Endodermal cell (in vitro differentiated cells): ENCODE results near the gene MTNR1B. TPM values are rescaled to one million over a fixed set of nuclear protein-coding genes. Genes with fewer than 3 reads are reported as not detected.
A peak's percentile ranks its signal among the peaks of the same experiment; 100 is the strongest.

Source experiments
- DNase-seq: peaks from one replicate; pipeline ENCODE4 v3.0.0-alpha.2; 2017
- H3K27ac ChIP-seq: 2 replicates; pipeline ENCODE4 v1.5.1; 2013; ENCODE audit warnings: mild to moderate bottlenecking, low read depth, low read length, moderate library complexity
- H3K27me3 ChIP-seq: 2 replicates; pipeline ENCODE4 v1.6.1; 2013; ENCODE audit warnings: mild to moderate bottlenecking, low read length, moderate library complexity; ENCODE audit not compliant: insufficient read depth, control insufficient read depth, poor library complexity, severe bottlenecking
- H3K36me3 ChIP-seq: 2 replicates; pipeline ENCODE4 v1.7.0; 2013; ENCODE audit warnings: mild to moderate bottlenecking, low read length, moderate library complexity; ENCODE audit not compliant: control insufficient read depth, insufficient read depth
- H3K4me1 ChIP-seq: one replicate; pipeline ENCODE4 v1.7.0; 2013; ENCODE audit warnings: low read length; ENCODE audit not compliant: control insufficient read depth, insufficient read depth
- H3K4me3 ChIP-seq: 2 replicates; pipeline ENCODE4 v1.5.1; 2013; ENCODE audit warnings: mild to moderate bottlenecking, low read length, moderate library complexity
- H3K9ac ChIP-seq: 2 replicates; pipeline ENCODE4 v1.6.1; 2013; ENCODE audit warnings: mild to moderate bottlenecking, low read length, moderate library complexity; ENCODE audit not compliant: poor library complexity, severe bottlenecking; ENCODE audit errors: extremely low read depth
- H3K9me3 ChIP-seq: 2 replicates; pipeline ENCODE4 v1.6.1; 2013; ENCODE audit warnings: mild to moderate bottlenecking, low read length, moderate library complexity; ENCODE audit not compliant: control insufficient read depth
- H3K27ac Mint-ChIP-seq: 2 replicates; pipeline ENCODE4 v1.8.0; 2020; ENCODE audit warnings: mixed read lengths
- H3K27me3 Mint-ChIP-seq: 2 replicates; pipeline ENCODE4 v1.8.0; 2021; ENCODE audit warnings: mild to moderate bottlenecking, mixed read lengths; ENCODE audit not compliant: insufficient read depth
- H3K36me3 Mint-ChIP-seq: 2 replicates; pipeline ENCODE4 v1.8.0; 2020; ENCODE audit warnings: low read depth, mixed read lengths
- H3K4me1 Mint-ChIP-seq: 2 replicates; pipeline ENCODE4 v1.8.0; 2020; ENCODE audit warnings: mixed read lengths
- H3K4me3 Mint-ChIP-seq: 2 replicates; pipeline ENCODE4 v1.8.0; 2020; ENCODE audit warnings: mild to moderate bottlenecking, moderate library complexity, mixed read lengths
- H3K9me3 Mint-ChIP-seq: 2 replicates; pipeline ENCODE4 v1.8.0; 2020; ENCODE audit warnings: mild to moderate bottlenecking, mixed read lengths
- whole genome bisulfite sequencing, 2 experiments: methylation state at CpG; one replicate each; pipeline versions ENCODE4 v1.1.5 to v1.1.7; 2013; ENCODE audit warnings: missing lambda C conversion rate in 2 of 2, mixed read lengths in 1 of 2; ENCODE audit not compliant: insufficient coverage in 1 of 2, insufficient read length in 1 of 2; 5-methylcytosine and 5-hydroxymethylcytosine counted together
- total RNA-seq, 2 donors: library from RNA; stranded (reverse); fragmentation: NEBNext Ultra II Directional in 1 of 2; extraction: Animal tissue kit (Norgen Biotek cat#: 25700) in 1 of 2; gene quantifications; 2 replicates in 1 of 2; 3 replicates in 1 of 2; pipeline ENCODE4 v1.2.1, GENCODE V29; 2021
- TF ChIP-seq, protein P1 (sequence below): fragments of 200-600 bp; sonication (generic); conservative IDR thresholded peaks from 2 replicates; pipeline ENCODE4 v1.5.0; 2021; ENCODE audit warnings: antibody characterized with exemption, mild to moderate bottlenecking

Gene MTNR1B
- total RNA-seq, 2 donors from 2014 or later, result 0.53 TPM; not detected in 1

- TF ChIP-seq, protein P1, sequence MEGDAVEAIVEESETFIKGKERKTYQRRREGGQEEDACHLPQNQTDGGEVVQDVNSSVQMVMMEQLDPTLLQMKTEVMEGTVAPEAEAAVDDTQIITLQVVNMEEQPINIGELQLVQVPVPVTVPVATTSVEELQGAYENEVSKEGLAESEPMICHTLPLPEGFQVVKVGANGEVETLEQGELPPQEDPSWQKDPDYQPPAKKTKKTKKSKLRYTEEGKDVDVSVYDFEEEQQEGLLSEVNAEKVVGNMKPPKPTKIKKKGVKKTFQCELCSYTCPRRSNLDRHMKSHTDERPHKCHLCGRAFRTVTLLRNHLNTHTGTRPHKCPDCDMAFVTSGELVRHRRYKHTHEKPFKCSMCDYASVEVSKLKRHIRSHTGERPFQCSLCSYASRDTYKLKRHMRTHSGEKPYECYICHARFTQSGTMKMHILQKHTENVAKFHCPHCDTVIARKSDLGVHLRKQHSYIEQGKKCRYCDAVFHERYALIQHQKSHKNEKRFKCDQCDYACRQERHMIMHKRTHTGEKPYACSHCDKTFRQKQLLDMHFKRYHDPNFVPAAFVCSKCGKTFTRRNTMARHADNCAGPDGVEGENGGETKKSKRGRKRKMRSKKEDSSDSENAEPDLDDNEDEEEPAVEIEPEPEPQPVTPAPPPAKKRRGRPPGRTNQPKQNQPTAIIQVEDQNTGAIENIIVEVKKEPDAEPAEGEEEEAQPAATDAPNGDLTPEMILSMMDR, result no peak
- no peak overlapping the region for H3K27ac ChIP-seq
- Mint-ChIP-seq H3K9me3 (peaks cover 29% of the 10 kb centered on the region), H3K4me1 (peaks cover 5% of the 10 kb centered on the region), H3K4me3 (no peak overlapping the region), H3K27me3 (no peaks in the 10 kb centered on the region), H3K36me3 (peaks cover 9% of the 10 kb centered on the region), H3K27ac (no peak overlapping the region)
- WGBS, 2 experiments, result 60 to 83% methylated on average over 1 of the region's 1 CpG
- H3K9me3 ChIP-seq, result peaks cover 45% of the 10 kb centered on the region
- H3K36me3 ChIP-seq, result no peaks in the 10 kb centered on the region
- no peaks in the 10 kb centered on the region for H3K4me1 ChIP-seq
- no peak for DNase-seq
- no peak overlapping the region for H3K9ac ChIP-seq
- H3K27me3 ChIP-seq, result no peaks in the 10 kb centered on the region
- no peak overlapping the region for H3K4me3 ChIP-seq
These were observed 44.2 kb downstream of the MTNR1B start for GRCh38 chr11:93013646-93014045.

DNA sequence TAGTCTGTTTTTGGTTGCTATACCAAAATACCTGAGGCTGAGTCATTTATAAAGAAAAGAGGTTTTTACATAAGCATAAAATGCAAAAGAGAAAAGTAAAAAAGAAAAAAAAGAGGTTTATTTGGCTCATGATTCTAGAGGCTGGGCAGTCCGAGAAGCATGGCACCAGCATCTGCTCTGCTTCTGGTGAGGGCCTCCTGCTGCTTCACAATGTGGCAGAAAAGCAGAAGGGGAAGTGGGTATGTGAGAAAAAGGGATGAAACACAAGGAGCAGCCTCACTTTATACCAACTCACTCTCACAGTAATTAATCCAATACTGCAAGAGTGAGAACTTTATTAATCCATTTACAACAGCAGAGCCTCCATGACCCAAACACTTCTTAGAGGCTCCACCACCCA is 47.1 kb downstream of the MTNR1B start:
- Histone ChIP-seq H3K4me3 (no peak overlapping the region), H3K27ac (no peak overlapping the region), H3K27me3 (no peaks in the 10 kb centered on the region), H3K4me1 (no peaks in the 10 kb centered on the region), H3K9me3 (peaks cover 39% of the 10 kb centered on the region), H3K36me3 (no peaks in the 10 kb centered on the region), H3K9ac (no peak overlapping the region)
- Mint-ChIP-seq H3K9me3 (peaks cover 29% of the 10 kb centered on the region), H3K4me1 (peaks cover 17% of the 10 kb centered on the region), H3K36me3 (peaks cover 9% of the 10 kb centered on the region), H3K4me3 (no peak overlapping the region), H3K27ac (no peak overlapping the region), H3K27me3 (no peaks in the 10 kb centered on the region)
- TF ChIP-seq, protein P1, result no peak
- no peak for DNase-seq
- WGBS, 2 experiments, result 94% methylated on average over 1 of the region's 1 CpG; no CpG with 5 or more reads in 1 of the 2 experiments

GRCh38 chr11:93017821-93018690 is 48.6 kb downstream of the MTNR1B start:
- Mint-ChIP-seq H3K27ac (no peak overlapping the region), H3K9me3 (peaks cover 29% of the 10 kb centered on the region), H3K4me1 (peaks cover 23% of the 10 kb centered on the region), H3K27me3 (no peaks in the 10 kb centered on the region), H3K36me3 (peaks cover 9% of the 10 kb centered on the region), H3K4me3 (no peak overlapping the region)
- H3K9ac ChIP-seq, result no peak overlapping the region
- no peak overlapping the region for H3K27ac ChIP-seq
- 92 to 93% methylated on average over 9 of the region's 9 CpGs for WGBS, 2 experiments
- H3K9me3 ChIP-seq, result peaks cover 39% of the 10 kb centered on the region
- no peaks in the 10 kb centered on the region for H3K36me3 ChIP-seq
- H3K27me3 ChIP-seq, result no peaks in the 10 kb centered on the region
- TF ChIP-seq, protein P1, result peak; percentile 61
- no peaks in the 10 kb centered on the region for H3K4me1 ChIP-seq
- H3K4me3 ChIP-seq, result peak overlapping the region; percentile 26
- DNase-seq, result peak; percentile 60
